H9 (cell line): ENCODE results near the gene VILL. TPM values are rescaled to one million over a fixed set of nuclear protein-coding genes. Genes with fewer than 3 reads are reported as not detected.

ENCODE experiments used
- DNase-seq: peaks from one replicate; pipeline ENCODE4 v3.0.0-alpha.2; 2017
- H2AFZ ChIP-seq: one replicate; pipeline ENCODE4 v1.6.1; 2013; ENCODE audit warnings: mild to moderate bottlenecking, low read length, control low read depth, moderate library complexity
- H2AK5ac ChIP-seq: 2 replicates; pipeline ENCODE4 v1.6.1; 2013; ENCODE audit warnings: low read length, control low read depth, mixed read lengths; ENCODE audit not compliant: insufficient read length
- H2BK120ac ChIP-seq: one replicate; pipeline ENCODE4 v1.6.1; 2013; ENCODE audit warnings: low read depth, mild to moderate bottlenecking, low read length, control low read depth, inconsistent platforms; ENCODE audit not compliant: poor library complexity, severe bottlenecking
- H2BK12ac ChIP-seq: 2 replicates; pipeline ENCODE4 v1.6.1; 2013; ENCODE audit warnings: low read length, control low read depth, mixed read lengths, low read depth; ENCODE audit not compliant: insufficient read length
- H2BK15ac ChIP-seq: 2 replicates; pipeline ENCODE4 v1.6.1; 2013; ENCODE audit warnings: low read depth, low read length, control low read depth
- H2BK20ac ChIP-seq: one replicate; pipeline ENCODE4 v1.6.1; 2013; ENCODE audit warnings: low read depth, mild to moderate bottlenecking, low read length, control low read depth, inconsistent platforms; ENCODE audit not compliant: poor library complexity, severe bottlenecking
- H2BK5ac ChIP-seq: 2 replicates; pipeline ENCODE4 v1.6.1; 2013; ENCODE audit warnings: low read length, control low read depth, mixed read lengths; ENCODE audit not compliant: insufficient read length
- H3K14ac ChIP-seq: 2 replicates; pipeline ENCODE4 v1.6.1; 2013; ENCODE audit warnings: low read length, control low read depth; ENCODE audit not compliant: insufficient read depth
- H3K18ac ChIP-seq: 2 replicates; pipeline ENCODE4 v1.6.1; 2013; ENCODE audit warnings: low read depth, mild to moderate bottlenecking, mixed read lengths, low read length, control low read depth; ENCODE audit not compliant: insufficient read length
- H3K23ac ChIP-seq: 2 replicates; pipeline ENCODE4 v1.6.1; 2013; ENCODE audit warnings: low read length, control low read depth, mixed read lengths, low read depth; ENCODE audit not compliant: insufficient read length
- H3K23me2 ChIP-seq: 2 replicates; pipeline ENCODE4 v1.6.1; 2013; ENCODE audit warnings: low read depth, mild to moderate bottlenecking, mixed read lengths, low read length, control low read depth; ENCODE audit not compliant: insufficient read length, poor library complexity, severe bottlenecking
- H3K27ac ChIP-seq: 2 replicates; pipeline ENCODE4 v1.5.1; 2013; ENCODE audit warnings: low read length, control low read depth, mixed read lengths, low read depth; ENCODE audit not compliant: insufficient read length
- H3K27me3 ChIP-seq: 2 replicates; pipeline ENCODE4 v1.6.1; 2013; ENCODE audit warnings: low read length, control low read depth, inconsistent platforms; ENCODE audit not compliant: insufficient read depth
- H3K4ac ChIP-seq: 2 replicates; pipeline ENCODE4 v1.6.1; 2013; ENCODE audit warnings: low read depth, mild to moderate bottlenecking, control low read depth, inconsistent platforms, low read length, moderate library complexity
- H3K4me1 ChIP-seq: 2 replicates; pipeline ENCODE4 v1.6.1; 2013; ENCODE audit warnings: low read length, control low read depth, inconsistent platforms; ENCODE audit not compliant: insufficient read depth
- H3K4me2 ChIP-seq: 2 replicates; pipeline ENCODE4 v1.6.1; 2013; ENCODE audit warnings: low read length, control low read depth, mixed read lengths; ENCODE audit not compliant: insufficient read length, insufficient read depth
- H3K56ac ChIP-seq: 2 replicates; pipeline ENCODE4 v1.6.1; 2013; ENCODE audit warnings: low read depth, mild to moderate bottlenecking, mixed read lengths, low read length, control low read depth; ENCODE audit not compliant: insufficient read length
- H3K79me1 ChIP-seq: 2 replicates; pipeline ENCODE4 v1.6.1; 2013; ENCODE audit warnings: low read depth, mild to moderate bottlenecking, moderate library complexity, low read length, control low read depth, inconsistent platforms; ENCODE audit not compliant: insufficient read depth, poor library complexity, severe bottlenecking
- H3K79me2 ChIP-seq: 2 replicates; pipeline ENCODE4 v1.6.1; 2013; ENCODE audit warnings: low read length, control low read depth, inconsistent platforms; ENCODE audit not compliant: insufficient read depth
- H3K9ac ChIP-seq: 2 replicates; pipeline ENCODE4 v1.6.1; 2013; ENCODE audit warnings: low read length, control low read depth, mixed read lengths; ENCODE audit not compliant: insufficient read length; ENCODE audit errors: extremely low read depth
- H3K9me3 ChIP-seq: one replicate; pipeline ENCODE4 v1.6.1; 2013; ENCODE audit warnings: low read depth, low read length, inconsistent platforms; ENCODE audit not compliant: control insufficient read depth
- H3T11ph ChIP-seq: one replicate; pipeline ENCODE4 v1.6.1; 2013; ENCODE audit warnings: mild to moderate bottlenecking, low read length, control low read depth, inconsistent platforms
- H4K20me1 ChIP-seq: one replicate; pipeline ENCODE4 v1.6.1; 2013; ENCODE audit not compliant: control insufficient read depth, insufficient read length, insufficient read depth
- H4K5ac ChIP-seq: 2 replicates; pipeline ENCODE4 v1.6.1; 2013; ENCODE audit warnings: low read depth, mild to moderate bottlenecking, mixed read lengths, low read length, control low read depth; ENCODE audit not compliant: insufficient read length
- H4K8ac ChIP-seq: replicated peaks from 2 replicates; pipeline ENCODE4 v1.6.1; 2013; ENCODE audit warnings: low read length, control low read depth, mixed read lengths, low read depth; ENCODE audit not compliant: insufficient read length
- H4K91ac ChIP-seq: 2 replicates; pipeline ENCODE4 v1.6.1; 2013; ENCODE audit warnings: low read depth, mild to moderate bottlenecking, moderate library complexity, mixed read lengths, low read length, control low read depth; ENCODE audit not compliant: insufficient read length
- H3K27ac Mint-ChIP-seq, 3 experiments: 2 replicates in 2 of 3; 3 replicates in 1 of 3; pipeline ENCODE4 v1.8.0; 2020 to 2021; ENCODE audit warnings: mixed read lengths in 3 of 3, mild to moderate bottlenecking in 1 of 3, moderate library complexity in 1 of 3
- H3K27me3 Mint-ChIP-seq: 2 replicates; pipeline ENCODE4 v1.8.0; 2021; ENCODE audit warnings: low read depth, mild to moderate bottlenecking, moderate library complexity, mixed read lengths
- H3K36me3 Mint-ChIP-seq, 3 experiments: 2 replicates in 2 of 3; 3 replicates in 1 of 3; pipeline ENCODE4 v1.8.0; 2020 to 2021; ENCODE audit warnings: low read depth in 3 of 3, mixed read lengths in 3 of 3; ENCODE audit not compliant: insufficient read depth in 1 of 3
- H3K4me1 Mint-ChIP-seq, 2 experiments: 2 replicates each; pipeline ENCODE4 v1.8.0; 2020; ENCODE audit warnings: mixed read lengths in 2 of 2
- H3K4me3 Mint-ChIP-seq, 2 experiments: 2 replicates in 1 of 2; 3 replicates in 1 of 2; pipeline ENCODE4 v1.8.0; 2020 to 2021; ENCODE audit warnings: mild to moderate bottlenecking in 2 of 2, mixed read lengths in 2 of 2, moderate library complexity in 1 of 2
- H3K9me3 Mint-ChIP-seq, 2 experiments: 2 replicates in 1 of 2; 3 replicates in 1 of 2; pipeline ENCODE4 v1.8.0; 2020; ENCODE audit warnings: mild to moderate bottlenecking in 2 of 2, mixed read lengths in 2 of 2, moderate library complexity in 1 of 2
- WGBS: extraction: QIAGEN DNeasy Blood & Tissue Kit; methylation state at CpG from one replicate; pipeline ENCODE4 v1.1.7; 2013; ENCODE audit warnings: missing lambda C conversion rate, low lambda C conversion rate, mixed read lengths; ENCODE audit not compliant: insufficient read length; ENCODE audit errors: extremely low coverage; 5-methylcytosine and 5-hydroxymethylcytosine counted together
- total RNA-seq: library from RNA; stranded (reverse); gene quantifications from 2 replicates; pipeline ENCODE4 v1.2.1, GENCODE V29; 2021
- TF ChIP-seq, protein P1 (sequence below): fragments of 200-600 bp; sonication (generic); conservative IDR thresholded peaks from 3 replicates; pipeline ENCODE4 v1.8.0; 2021; ENCODE audit warnings: antibody characterized with exemption, mild to moderate bottlenecking

VILL gene
- total RNA-seq, 1 experiment from 2014 or later, result 3.2 TPM

DNA sequence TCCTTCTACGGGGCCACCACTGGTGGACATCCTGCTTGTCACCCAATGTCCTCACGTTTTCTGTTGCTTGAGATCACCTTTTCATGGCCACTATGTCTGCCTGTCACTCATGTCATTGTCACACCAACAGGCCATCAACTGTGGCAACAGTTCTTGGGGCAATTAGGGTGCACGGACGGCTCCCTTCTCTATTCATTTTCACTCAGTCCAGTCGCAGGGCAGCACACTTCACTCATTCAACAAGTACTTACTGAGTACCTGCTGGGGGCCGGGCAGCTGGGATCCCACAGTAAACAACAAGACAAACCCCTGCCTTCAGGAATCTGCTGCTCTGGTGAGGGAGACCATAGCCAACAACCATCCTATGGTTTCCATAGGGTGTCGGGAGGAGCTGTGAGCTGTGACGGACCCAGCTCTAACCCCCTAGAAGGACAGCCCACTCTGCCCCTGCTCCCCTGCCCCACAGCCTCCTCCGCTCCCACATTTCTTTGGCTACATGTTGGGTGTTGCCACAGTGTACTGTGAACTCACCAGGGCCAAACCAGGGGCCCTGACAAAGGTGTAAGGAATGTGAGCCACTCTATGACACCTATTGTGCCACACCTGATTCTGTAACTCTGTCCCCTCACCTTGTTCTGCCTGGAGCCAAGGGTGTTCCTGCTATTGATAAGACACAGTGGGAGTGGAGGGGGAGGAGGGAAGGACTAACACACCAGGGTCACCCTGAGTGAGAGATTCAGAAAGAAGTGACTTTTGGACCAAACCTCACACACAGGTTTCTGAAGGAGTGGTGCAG is 1.9 kb downstream of the VILL start:
- peaks cover 14% of the 10 kb centered on the region for H3K27me3 Mint-ChIP-seq
- Histone ChIP-seq H2BK120ac (no peak overlapping the region), H3K14ac (no peak overlapping the region), H3K79me1 (no peaks in the 10 kb centered on the region), H3K23ac (no peak overlapping the region), H4K8ac (no peak overlapping the region), H4K91ac (no peak overlapping the region), H2AK5ac (no peak overlapping the region), H3T11ph (no peak overlapping the region), H3K4ac (no peak overlapping the region), H3K27me3 (no peaks in the 10 kb centered on the region), H3K18ac (no peak overlapping the region), H2BK12ac (no peak overlapping the region), H3K79me2 (no peaks in the 10 kb centered on the region), H4K5ac (no peak overlapping the region), H2BK5ac (no peak overlapping the region), H2BK15ac (no peak overlapping the region), H3K56ac (no peak overlapping the region), H4K20me1 (no peaks in the 10 kb centered on the region), H3K4me2 (no peak overlapping the region), H3K9ac (no peak overlapping the region), H3K23me2 (no peaks in the 10 kb centered on the region), H3K9me3 (no peaks in the 10 kb centered on the region), H2BK20ac (no peak overlapping the region), H3K4me1 (no peaks in the 10 kb centered on the region; the same call in 1 of the 2 replicates), H3K27ac (no peak overlapping the region), H2AFZ (no peak overlapping the region)
- 0 out of 7 replicates have a peak, but pooled peaks cover 0 to 2% (median 0%) of the 10 kb centered on the region in 3 experiments for H3K36me3 Mint-ChIP-seq
- no peak for DNase-seq
- no peak overlapping the region for H3K27ac Mint-ChIP-seq
- H3K4me3 Mint-ChIP-seq, result no peak overlapping the region
- no peaks in the 10 kb centered on the region for H3K9me3 Mint-ChIP-seq
- peaks cover 14 to 39% of the 10 kb centered on the region in 2 experiments for H3K4me1 Mint-ChIP-seq
- no CpG with 5 or more reads among the region's 9 CpGs for WGBS
- TF ChIP-seq, protein P1, sequence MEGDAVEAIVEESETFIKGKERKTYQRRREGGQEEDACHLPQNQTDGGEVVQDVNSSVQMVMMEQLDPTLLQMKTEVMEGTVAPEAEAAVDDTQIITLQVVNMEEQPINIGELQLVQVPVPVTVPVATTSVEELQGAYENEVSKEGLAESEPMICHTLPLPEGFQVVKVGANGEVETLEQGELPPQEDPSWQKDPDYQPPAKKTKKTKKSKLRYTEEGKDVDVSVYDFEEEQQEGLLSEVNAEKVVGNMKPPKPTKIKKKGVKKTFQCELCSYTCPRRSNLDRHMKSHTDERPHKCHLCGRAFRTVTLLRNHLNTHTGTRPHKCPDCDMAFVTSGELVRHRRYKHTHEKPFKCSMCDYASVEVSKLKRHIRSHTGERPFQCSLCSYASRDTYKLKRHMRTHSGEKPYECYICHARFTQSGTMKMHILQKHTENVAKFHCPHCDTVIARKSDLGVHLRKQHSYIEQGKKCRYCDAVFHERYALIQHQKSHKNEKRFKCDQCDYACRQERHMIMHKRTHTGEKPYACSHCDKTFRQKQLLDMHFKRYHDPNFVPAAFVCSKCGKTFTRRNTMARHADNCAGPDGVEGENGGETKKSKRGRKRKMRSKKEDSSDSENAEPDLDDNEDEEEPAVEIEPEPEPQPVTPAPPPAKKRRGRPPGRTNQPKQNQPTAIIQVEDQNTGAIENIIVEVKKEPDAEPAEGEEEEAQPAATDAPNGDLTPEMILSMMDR, result no peak
